Hair follicular keratinocyte (primary cell): ENCODE measurements around the gene ITGA3. TPM values are rescaled to one million over a fixed set of nuclear protein-coding genes. Genes with fewer than 3 reads are reported as not detected.

Experiments used
- total RNA-seq: library from RNA; depleted of rRNA; stranded (reverse); fragments of >200 nt; gene quantifications from 2 replicates; pipeline ENCODE4 v1.2.3, GENCODE V29; 2015

ITGA3 gene
- 813 and 1,408 TPM in 2 replicates for total RNA-seq

DNA sequence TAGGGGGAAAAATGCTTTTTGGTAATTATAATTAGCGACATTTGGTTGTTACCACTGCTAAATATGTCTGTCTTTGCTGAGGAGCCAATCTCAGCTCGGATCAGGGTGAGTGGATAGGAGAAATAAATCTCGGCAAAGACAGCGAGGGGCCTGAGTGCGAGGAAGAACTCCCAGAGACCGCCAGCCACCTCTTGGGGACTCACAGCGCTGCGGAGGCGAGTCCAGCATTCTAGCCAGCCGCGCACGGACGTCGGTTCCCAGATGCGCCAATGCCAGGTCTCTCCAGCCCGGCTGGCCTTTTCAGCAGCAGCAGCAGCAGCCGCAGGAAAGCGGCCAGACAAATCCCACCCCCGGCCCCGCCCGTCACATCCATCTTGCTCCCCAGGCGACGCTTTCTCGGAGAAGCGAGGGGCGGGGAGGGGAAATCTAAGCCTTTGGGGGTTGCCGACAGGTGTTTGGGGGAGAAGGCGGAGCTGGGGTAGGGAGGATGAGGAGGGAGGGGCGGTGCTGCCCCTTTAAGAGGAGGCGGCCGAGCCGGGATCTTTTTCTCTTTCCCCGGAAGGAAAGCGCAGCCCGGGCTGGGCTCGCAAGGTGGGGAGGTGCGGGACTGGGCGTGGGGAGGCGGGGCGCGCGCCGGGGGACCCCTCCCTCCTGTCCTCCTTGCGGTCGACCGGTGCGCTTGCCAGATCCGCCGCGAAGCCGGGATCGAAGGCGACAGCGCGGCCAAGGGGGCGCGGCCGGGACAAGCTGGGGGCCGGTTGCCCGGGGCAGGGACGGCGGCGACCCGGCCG lies at the start of gene ITGA3:
Gene ITGA3, plus strand, starts transcription at position 685 of the 791 bp plus-strand sequence. CDS start 330 bp downstream, outside the sequence.

DNA sequence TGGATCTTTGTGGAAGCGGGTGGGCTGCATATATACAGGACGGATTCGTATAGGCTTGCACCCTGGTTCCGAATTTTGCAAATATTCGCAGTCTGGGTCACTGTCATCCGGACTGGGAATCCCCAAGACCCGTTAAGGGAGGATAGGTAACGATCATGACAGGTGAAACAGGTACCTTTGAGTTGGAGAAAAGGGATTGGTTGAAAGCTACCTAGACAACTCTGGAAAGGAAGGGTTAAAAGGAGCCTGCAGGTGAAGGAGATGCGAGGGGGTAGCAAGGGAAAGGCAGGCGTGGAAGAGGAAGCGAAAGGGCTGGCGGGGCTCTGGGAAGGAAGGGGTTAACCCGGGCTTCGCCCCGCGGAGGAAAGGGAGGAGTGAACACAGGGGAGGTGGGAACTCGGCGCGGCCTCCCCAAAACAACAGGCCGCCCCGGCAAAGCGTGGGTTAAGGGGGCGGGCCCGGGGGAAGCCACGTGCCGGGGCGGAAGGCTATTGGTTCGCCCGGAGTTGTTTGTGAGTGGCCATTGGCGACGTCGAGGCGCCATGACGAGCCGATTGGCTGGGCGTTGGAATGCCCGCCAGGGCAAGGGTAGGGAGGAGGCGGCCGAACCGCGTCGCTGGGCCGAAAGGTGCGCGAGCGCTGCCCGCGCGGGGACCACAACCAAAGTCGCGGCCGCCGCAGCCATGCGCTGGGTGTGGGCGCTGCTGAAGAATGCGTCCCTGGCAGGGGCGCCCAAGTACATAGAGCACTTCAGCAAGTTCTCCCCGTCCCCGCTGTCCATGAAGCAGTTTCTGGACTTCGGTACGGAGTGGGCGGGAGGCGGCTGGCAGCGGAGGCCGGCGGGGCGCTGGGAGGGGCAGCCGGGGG lies 39.1 kb downstream of the ITGA3 start, which contains the start of gene PDK2:
Gene PDK2, plus strand, starts transcription at position 599 of the 867 bp plus-strand sequence. Its CDS starts 85 bp downstream, at position 684.

DNA sequence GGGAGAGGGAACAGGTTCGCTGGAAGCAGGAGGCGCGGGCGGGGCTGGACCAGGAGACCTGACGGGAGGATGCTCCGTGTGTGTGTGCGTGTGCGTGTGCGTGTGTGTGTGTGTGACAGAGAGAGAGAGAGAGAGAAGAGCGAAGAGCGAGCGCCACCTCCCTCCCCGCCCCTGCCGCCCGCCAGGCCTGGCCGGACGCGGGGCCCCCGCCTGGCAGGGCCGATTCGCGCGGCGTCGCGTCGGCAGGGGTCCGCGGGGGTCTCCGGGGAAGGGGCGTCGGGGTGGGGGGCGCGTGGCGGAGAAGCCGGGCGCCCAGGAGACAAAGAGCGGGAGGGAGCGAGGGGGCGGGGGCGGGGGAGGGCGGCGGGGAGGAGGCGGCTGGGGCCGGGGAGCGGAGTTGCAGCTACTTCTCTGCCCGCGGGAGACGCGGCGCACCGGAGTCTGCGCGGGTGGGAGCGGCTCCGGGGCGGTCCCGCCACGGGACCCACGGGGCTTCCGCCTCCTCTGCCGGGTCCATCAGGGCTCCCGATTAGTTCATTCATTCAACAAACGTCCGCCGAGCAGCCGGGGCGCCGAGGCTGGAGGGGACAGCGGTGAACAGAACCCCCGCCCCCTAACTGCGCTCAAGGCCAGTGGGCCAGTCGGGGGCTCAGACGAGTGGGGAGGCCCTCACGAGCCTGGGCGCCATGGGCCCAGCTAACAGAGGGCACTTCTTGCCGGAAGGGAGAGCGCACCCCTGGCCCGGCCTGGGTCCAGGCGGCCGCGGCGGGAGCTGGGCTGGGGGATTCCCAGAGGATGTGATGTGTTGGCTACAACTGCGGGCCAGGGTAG lies 74.0 kb downstream of the ITGA3 start, which contains the start of gene SAMD14:
Gene SAMD14, minus strand, starts transcription at position 433 of the 831 bp plus-strand sequence. CDS start 5,201 bp downstream, outside the sequence.

Other genes starting within 250 kb of the ITGA3 start
- gene TAC4, start 208.0 kb upstream of the ITGA3 start, total RNA-seq, result not detected in 2 replicates
- 0.08 and 0.23 TPM in 2 replicates for gene DLX4, start 86.9 kb upstream of the ITGA3 start, total RNA-seq
- 1.2 and 1.6 TPM in 2 replicates for gene DLX3, start 60.9 kb upstream of the ITGA3 start, total RNA-seq
- gene PDK2, start 39.2 kb downstream of the ITGA3 start, total RNA-seq, result 4.2 and 7.1 TPM in 2 replicates
- 0.23 and 1.1 TPM in 2 replicates for gene SAMD14, start 74.0 kb downstream of the ITGA3 start, total RNA-seq
- 20.5 and 30.2 TPM in 2 replicates for gene PPP1R9B, start 94.6 kb downstream of the ITGA3 start, total RNA-seq
- gene SGCA, start 109.9 kb downstream of the ITGA3 start, total RNA-seq, result not detected in 2 replicates
- 14.3 and 30.7 TPM in 2 replicates for gene COL1A1, start 145.5 kb downstream of the ITGA3 start, total RNA-seq
- gene TMEM92, start 218.4 kb downstream of the ITGA3 start, total RNA-seq, result 2.0 and 3.4 TPM in 2 replicates